ENCODE measurements around the gene CARD19.

The CARD19 gene

GRCh38 chr9:93119953-93120845 is 24.2 kb downstream of the CARD19 start:
- Histone ChIP-seq H4K20me1 (ENCODE audit: control insufficient read depth, insufficient read depth, low read depth, low read length) (no peaks in the 10 kb centered on the region), H3F3A (ENCODE audit: control insufficient read depth, insufficient read depth) (peaks cover 10% of the 10 kb centered on the region; the same call in 1 of the 2 replicates), H3K4me2 (ENCODE audit: low read length) (peak overlapping the region; percentile 88), H3K4me1 (ENCODE audit: control insufficient read depth, low read length) (peaks cover 25% of the 10 kb centered on the region), H3K27ac (ENCODE audit: low read depth, low read length) (peak overlapping the region; percentile 86), H3K79me2 (ENCODE audit: control insufficient read depth, low read length) (no peaks in the 10 kb centered on the region), H3K9me2 (replicated peaks; ENCODE audit: control insufficient read depth, low read length) (no peaks in the 10 kb centered on the region), H3K9me3 (ENCODE audit: control insufficient read depth, insufficient read depth, low read length) (no peaks in the 10 kb centered on the region), H3K27me3 (ENCODE audit: control insufficient read depth, low read length) (no peaks in the 10 kb centered on the region), H3K36me3 (ENCODE audit: control insufficient read depth, low read length) (no peaks in the 10 kb centered on the region; the same call in 1 of the 2 replicates), H3K4me3 (ENCODE audit: low read length) (peak overlapping the region; percentile 67)
- TF ChIP-seq, protein P1, sequence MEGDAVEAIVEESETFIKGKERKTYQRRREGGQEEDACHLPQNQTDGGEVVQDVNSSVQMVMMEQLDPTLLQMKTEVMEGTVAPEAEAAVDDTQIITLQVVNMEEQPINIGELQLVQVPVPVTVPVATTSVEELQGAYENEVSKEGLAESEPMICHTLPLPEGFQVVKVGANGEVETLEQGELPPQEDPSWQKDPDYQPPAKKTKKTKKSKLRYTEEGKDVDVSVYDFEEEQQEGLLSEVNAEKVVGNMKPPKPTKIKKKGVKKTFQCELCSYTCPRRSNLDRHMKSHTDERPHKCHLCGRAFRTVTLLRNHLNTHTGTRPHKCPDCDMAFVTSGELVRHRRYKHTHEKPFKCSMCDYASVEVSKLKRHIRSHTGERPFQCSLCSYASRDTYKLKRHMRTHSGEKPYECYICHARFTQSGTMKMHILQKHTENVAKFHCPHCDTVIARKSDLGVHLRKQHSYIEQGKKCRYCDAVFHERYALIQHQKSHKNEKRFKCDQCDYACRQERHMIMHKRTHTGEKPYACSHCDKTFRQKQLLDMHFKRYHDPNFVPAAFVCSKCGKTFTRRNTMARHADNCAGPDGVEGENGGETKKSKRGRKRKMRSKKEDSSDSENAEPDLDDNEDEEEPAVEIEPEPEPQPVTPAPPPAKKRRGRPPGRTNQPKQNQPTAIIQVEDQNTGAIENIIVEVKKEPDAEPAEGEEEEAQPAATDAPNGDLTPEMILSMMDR (IDR thresholded peaks at IDR 0.05; ENCODE audit: low read depth, low read length, poor library complexity, severe bottlenecking), result peak; percentile 48
- TF ChIP-seq EZH2phosphoT487 (IDR thresholded peaks at IDR 0.05; ENCODE audit: borderline replicate concordance, low read length), result no peak

DNA sequence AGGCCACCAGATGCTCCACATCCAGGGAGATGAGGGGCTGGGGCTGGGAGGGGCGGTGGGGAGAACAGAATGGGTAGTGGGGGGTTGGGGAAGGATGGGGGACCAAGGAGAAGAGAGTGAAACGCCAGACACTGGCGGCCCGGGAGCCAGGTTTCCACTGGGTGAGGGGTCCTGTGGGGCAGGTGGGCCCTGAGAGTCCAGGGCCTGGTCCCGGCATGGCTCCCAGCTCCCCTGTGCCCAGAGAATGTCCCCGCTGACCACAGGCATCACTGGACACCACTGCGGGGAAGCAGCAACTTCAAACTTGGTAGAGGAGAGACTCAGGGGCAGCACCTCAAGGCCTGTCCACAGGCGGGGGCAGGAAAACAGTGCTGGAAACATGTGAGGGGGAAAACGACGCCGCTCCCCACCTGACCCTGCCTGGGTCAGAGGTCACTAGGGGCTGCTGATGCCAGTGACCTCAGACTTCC is 24.9 kb downstream of the CARD19 start:
- Histone ChIP-seq H3K4me1 (ENCODE audit: control insufficient read depth, low read length) (peaks cover 25% of the 10 kb centered on the region), H3K36me3 (ENCODE audit: control insufficient read depth, low read length) (no peaks in the 10 kb centered on the region; the same call in 1 of the 2 replicates), H3K27me3 (ENCODE audit: control insufficient read depth, low read length) (no peaks in the 10 kb centered on the region), H3K9me2 (replicated peaks; ENCODE audit: control insufficient read depth, low read length) (no peaks in the 10 kb centered on the region), H3K4me2 (ENCODE audit: low read length) (peak overlapping the region; percentile 88), H3K9me3 (ENCODE audit: control insufficient read depth, insufficient read depth, low read length) (no peaks in the 10 kb centered on the region), H3K27ac (ENCODE audit: low read depth, low read length) (peak overlapping the region; percentile 86), H3K79me2 (ENCODE audit: control insufficient read depth, low read length) (no peaks in the 10 kb centered on the region), H3K4me3 (ENCODE audit: low read length) (peak overlapping the region; percentile 67), H4K20me1 (ENCODE audit: control insufficient read depth, insufficient read depth, low read depth, low read length) (no peaks in the 10 kb centered on the region), H3F3A (ENCODE audit: control insufficient read depth, insufficient read depth) (peaks cover 10% of the 10 kb centered on the region; the same call in 1 of the 2 replicates)
- TF ChIP-seq, protein P1 (IDR thresholded peaks at IDR 0.05; ENCODE audit: low read depth, low read length, poor library complexity, severe bottlenecking), result no peak
- TF ChIP-seq EZH2phosphoT487 (IDR thresholded peaks at IDR 0.05; ENCODE audit: borderline replicate concordance, low read length), result no peak

GRCh38 chr9:93121316-93122241 is 25.6 kb downstream of the CARD19 start:
- Histone ChIP-seq H4K20me1 (ENCODE audit: control insufficient read depth, insufficient read depth, low read depth, low read length) (no peaks in the 10 kb centered on the region), H3K9me3 (ENCODE audit: control insufficient read depth, insufficient read depth, low read length) (no peaks in the 10 kb centered on the region), H3K36me3 (ENCODE audit: control insufficient read depth, low read length) (no peaks in the 10 kb centered on the region; the same call in 1 of the 2 replicates), H3F3A (ENCODE audit: control insufficient read depth, insufficient read depth) (peaks cover 10% of the 10 kb centered on the region; the same call in 1 of the 2 replicates), H3K4me1 (ENCODE audit: control insufficient read depth, low read length) (peaks cover 25% of the 10 kb centered on the region), H3K79me2 (ENCODE audit: control insufficient read depth, low read length) (no peaks in the 10 kb centered on the region), H3K4me2 (ENCODE audit: low read length) (no peak overlapping the region), H3K27me3 (ENCODE audit: control insufficient read depth, low read length) (no peaks in the 10 kb centered on the region), H3K4me3 (ENCODE audit: low read length) (no peak overlapping the region), H3K9me2 (replicated peaks; ENCODE audit: control insufficient read depth, low read length) (no peaks in the 10 kb centered on the region), H3K27ac (ENCODE audit: low read depth, low read length) (no peak overlapping the region)
- no peak for TF ChIP-seq EZH2phosphoT487 (IDR thresholded peaks at IDR 0.05; ENCODE audit: borderline replicate concordance, low read length)
- TF ChIP-seq, protein P1 (IDR thresholded peaks at IDR 0.05; ENCODE audit: low read depth, low read length, poor library complexity, severe bottlenecking), result no peak

Measured in DOHH2 (cell line).